SK-MEL-5 (cell line): ENCODE data around the gene CCDC194. TPM values are rescaled to one million over a fixed set of nuclear protein-coding genes. Genes with fewer than 3 reads are reported as not detected.
"Not testable (repeated sequence)": the region's sequence is repeated elsewhere in the genome, so short reads cannot be mapped to it uniquely, and the experiment has no call there.

Experiments
- DNase-seq: peaks from one replicate; pipeline ENCODE4 v3.0.0-alpha.2; 2016; ENCODE audit warnings: low read depth, low spot score
- in situ Hi-C: cut with HindIII; loops from 2 replicates; pipeline ENCODE4 v1.10.0; 2016; ENCODE audit warnings: low sequenced_read_pairs, high pct_unique_total_duplicates, low pct_unique_long_range_greater_than_20kb
- total RNA-seq: library from RNA; depleted of rRNA; stranded (reverse); fragments of >200 nt; shearing (Covaris generic); gene quantifications from 2 replicates; pipeline ENCODE4 v1.2.3, GENCODE V29; 2014

Gene CCDC194
- total RNA-seq, 1 experiment from 2014 or later: not detected

DNA sequence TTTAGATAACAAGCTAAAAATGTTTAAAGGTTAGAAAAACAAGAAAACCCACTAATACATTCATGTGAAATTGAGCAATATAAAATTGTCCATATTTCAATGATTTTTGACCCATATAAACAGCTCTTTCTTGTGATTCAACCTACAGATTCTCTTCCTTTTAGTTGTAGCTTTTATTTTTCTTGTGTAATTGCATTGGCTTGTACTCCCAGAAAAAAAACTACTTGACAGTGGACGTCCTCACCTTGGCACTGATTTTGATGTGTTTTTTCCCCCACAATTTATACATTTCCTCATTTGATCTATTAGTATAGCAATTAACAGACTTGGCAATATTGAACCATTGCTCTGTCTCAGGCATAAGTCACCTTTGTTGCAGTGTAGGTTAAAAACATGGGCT is 4.7 kb downstream of the CCDC194 start:
- no peak for DNase-seq
- in situ Hi-C loops: no loop called here

GRCh38 chr19:17385878-17386611 is 8.0 kb downstream of the CCDC194 start:
- in situ Hi-C loops: no loop called here
- peak; percentile 56 for DNase-seq

GRCh38 chr19:17380426-17381138 is 13.4 kb downstream of the CCDC194 start:
- in situ Hi-C loops: no loop called here
- DNase-seq: no peak

DNA sequence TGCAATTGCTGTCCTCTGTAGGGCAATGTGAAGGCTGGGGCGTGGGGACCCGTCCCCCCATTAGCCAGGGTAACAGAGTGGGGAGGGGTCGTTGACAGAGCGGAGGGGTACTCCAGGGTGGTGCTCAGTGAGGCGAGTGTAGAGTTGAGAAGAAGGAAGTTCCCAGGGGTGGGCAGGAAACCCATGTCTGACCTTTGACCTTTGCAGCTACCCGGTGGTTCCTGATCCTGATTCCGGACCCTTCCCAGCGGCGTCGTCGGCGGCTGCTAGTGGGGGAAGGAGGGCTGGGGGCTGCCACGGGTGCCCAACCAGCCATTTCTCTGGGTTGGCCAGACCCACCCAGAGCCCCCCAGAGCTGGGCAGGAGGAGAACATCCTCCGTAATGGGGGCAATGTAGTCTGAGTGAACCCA is 14.8 kb downstream of the CCDC194 start:
- no peak for DNase-seq
- in situ Hi-C loops: no loop called here

DNA sequence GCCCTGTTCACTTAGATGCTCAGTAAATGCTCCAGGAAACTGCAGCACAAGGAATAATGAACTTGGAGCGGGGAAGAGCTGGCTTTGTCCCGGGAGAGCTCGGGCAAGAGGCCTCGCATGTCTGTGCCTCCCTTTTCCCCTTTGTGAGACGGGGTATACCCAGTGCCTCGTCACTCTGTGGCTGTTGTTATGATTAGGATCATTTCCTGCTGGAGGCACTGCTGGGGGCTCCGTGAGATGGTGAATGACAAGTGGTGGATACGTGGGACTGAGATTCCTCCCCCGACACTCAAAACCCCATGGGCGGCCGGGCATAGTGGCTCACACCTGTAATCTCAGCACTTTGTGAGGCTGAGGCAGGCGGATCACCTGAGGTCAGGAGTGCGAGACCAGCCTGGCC is 15.7 kb downstream of the CCDC194 start:
- no peak for DNase-seq
- in situ Hi-C loops: no loop called here

GRCh38 chr19:17376935-17377600 is 16.9 kb downstream of the CCDC194 start, which contains the start of gene PLVAP:
Gene PLVAP, minus strand, starts transcription at chr19:17377342. Its CDS starts 54 bp downstream, at chr19:17377288.
- DNase-seq: no peak
- in situ Hi-C loops: no loop called here

- in situ Hi-C loops: no loop called here
- no peak for DNase-seq
These were observed 23.9 kb downstream of the CCDC194 start for GRCh38 chr19:17370026-17370587.

- DNase-seq: no peak
- in situ Hi-C loops: no loop called here
These were observed 28.6 kb downstream of the CCDC194 start for GRCh38 chr19:17365361-17365760.

GRCh38 chr19:17363852-17364605 is 30.0 kb downstream of the CCDC194 start:
- DNase-seq, in situ Hi-C loops: not testable (repeated sequence)

DNA sequence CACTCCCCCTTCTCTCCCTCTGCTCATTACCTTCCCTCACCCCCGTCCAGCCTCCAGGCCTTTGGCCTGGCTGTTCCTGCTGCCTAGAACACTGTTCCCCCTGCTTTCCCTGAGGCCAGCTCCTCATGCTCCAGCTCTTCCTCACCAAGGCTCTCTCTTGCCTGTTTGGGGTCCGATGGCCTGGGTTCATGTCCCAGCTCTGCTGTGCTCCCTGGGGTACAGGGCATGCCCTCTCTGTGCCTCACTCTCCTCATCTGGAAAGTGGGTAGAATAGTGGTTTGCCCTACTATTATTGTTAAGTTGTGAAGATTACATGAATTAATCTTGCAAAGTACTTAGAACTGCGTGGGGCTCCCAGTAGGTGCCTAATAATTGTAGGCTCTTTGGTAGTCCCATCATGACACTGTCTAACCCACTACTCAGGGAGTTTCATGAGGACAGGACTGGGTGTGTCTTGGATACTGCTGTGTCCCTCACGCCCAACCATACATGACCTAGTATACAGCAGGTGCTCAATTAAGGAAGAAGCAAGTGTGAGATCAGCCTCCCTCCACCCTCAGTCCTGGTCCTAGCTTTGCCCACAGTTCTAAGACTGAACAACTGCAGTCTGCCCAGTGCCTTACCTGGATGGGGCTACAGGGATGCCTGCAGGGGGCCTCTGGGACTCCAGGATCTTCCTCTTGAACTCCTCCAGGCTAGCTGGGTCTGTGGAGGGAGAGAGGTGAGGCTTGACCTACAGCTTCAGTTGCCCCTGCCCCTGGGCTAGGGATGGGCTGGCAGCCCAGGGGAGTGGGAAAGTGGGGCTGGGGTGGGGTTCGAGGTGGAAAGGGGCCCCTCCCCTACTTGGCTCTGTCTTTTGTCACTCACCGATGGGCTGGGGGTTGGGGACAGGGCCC is 33.8 kb downstream of the CCDC194 start:
- in situ Hi-C loops: no loop called here
- DNase-seq: no peak

DNA sequence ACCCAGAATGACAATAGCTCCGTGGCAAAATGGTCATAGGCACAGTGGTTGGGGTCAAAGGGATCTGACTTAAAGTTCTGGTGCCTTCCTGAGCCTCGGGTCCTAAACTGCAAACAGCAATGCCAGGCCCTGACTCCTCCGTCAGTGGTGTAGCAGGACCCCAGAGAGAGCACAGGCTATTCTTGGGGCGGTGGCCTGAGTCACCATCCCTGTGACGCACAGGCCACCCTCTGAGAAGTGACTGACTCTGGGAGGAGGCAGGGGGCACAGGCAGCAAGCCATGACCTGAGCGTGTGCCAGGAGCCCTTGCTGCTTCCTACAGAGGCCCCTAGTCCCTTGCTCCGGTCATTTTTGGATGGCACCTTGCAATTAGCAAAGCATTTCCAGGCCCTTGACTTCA is 35.6 kb downstream of the CCDC194 start:
- in situ Hi-C loops: no loop called here
- no peak for DNase-seq

DNA sequence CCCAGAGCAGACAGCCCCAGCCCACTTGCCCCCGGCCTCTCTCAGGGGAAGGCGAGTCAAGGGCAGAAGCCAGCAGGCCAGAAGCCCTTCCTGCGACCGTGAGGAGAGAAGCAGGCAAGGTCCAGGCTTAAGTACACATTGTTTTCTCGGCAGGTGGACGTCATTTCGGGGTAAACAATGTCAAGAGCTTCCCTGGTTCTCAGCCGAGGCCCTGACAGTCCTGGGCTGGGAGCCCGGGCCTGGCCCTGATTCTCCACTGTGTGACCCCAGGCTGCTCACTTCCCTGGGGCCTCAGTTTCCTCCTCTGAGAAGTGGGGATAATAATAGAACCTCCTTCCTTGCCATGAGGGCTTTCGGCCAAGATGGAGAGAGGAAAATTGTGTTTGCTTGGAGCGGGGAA is 36.3 kb downstream of the CCDC194 start:
- in situ Hi-C loops: no loop called here
- DNase-seq: no peak

GRCh38 chr19:17357078-17357666 is 36.8 kb downstream of the CCDC194 start:
- in situ Hi-C loops: no loop called here

GRCh38 chr19:17353386-17353785 is 40.6 kb downstream of the CCDC194 start:
- in situ Hi-C loops: no loop called here
- DNase-seq: no peak

More at GRCh38 chr19:17357078-17357666, 36.8 kb downstream of the CCDC194 start:
- no peak for DNase-seq

DNA sequence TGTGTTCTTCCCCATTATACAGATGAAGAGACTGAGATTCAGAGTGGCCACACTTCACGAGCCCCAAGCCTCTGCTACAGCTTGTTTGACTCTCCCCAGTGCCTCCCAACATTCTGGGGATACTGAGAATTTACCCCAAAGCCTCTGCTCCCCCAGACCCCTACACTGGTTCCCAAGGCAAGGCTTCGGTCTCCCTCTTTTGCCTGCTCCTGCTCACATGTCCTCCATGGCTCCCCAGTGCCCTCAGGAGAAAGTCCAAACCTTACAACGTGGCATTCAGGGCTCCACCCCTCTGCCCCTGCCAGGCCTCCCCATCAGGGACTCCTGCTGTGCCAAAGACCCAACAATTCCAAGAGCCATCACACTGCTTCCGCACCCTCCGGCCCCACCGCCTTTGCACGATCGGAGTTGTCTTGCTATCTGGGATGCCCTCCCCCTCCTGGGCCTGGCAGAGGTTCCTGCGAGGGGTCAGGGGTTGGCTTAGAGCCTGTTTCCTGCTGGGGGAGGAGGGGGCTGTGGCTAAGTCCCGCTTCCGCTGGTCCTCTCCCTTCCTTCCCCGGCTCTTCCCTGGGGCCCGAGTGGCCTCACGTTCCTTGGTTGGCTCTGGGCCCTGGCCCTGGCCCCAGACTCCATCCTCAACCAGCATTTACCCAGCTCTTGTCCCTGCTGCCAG is 41.3 kb downstream of the CCDC194 start:
- no peak for DNase-seq

More for the DNA sequence above, 41.3 kb downstream of the CCDC194 start:
- in situ Hi-C loops: no loop called here
